MM.1S (cell line): Measurements from ENCODE around the gene ANKLE1.

Experiments used
- EZH2 ChIP-seq: fragments of 300-600 bp; sonication (generic); optimal IDR thresholded peaks from 2 replicates; pipeline ENCODE3; 2017; ENCODE audit warnings: low read depth, mild to moderate bottlenecking, antibody characterized with exemption, low read length, mixed read lengths
- EZH2phosphoT487 ChIP-seq: fragments of 300-600 bp; sonication (generic); IDR thresholded peaks from 2 replicates; pipeline ENCODE4 v1.6.1; 2018; ENCODE audit warnings: antibody characterized with exemption, low read length
- TF ChIP-seq, protein P1 (sequence below): fragments of 300-600 bp; sonication (generic); IDR thresholded peaks from 2 replicates; pipeline ENCODE4 v1.5.1; 2016; ENCODE audit warnings: antibody characterized with exemption, low read length, mixed read lengths

DNA sequence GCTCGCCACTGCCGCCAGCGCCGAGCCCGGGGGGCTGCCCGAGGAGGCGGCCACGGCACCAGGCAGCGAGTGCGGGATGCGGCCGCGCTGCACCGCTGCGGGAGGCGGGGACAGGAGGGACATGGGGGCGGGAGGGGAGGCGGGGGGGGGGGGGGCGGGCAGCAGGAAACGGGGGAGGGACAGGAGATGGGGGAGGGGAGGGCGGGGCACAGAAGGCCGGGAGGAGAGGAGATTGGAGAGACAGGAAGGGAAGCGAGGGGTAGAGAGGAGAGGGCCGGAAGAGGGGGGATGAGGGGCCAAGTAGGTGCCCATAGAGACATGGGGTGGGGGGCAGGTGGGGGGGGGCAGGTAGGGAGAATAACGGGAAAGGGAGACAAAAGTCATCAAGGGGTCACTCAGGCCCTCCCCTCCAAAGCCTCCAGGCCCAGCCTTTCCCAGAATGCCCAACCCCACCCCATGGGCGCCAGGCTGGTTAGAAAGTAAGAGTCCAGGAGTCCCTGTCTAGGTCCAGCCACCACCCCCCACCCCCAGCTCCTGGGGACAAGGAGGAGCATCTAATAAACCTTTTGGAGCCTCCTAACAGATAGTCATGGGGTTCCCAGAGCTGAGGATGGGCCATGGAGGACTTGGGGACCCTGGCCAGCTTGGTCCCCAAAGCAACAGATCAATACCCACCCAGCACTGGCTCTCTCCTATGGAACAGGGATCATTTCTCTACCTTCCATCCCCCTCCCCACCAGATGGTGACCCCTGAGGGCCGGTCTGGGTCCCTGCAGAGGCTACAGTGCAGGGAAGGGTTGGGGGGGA lies 45.5 kb upstream of the ANKLE1 start:
- TF ChIP-seq, protein P1, sequence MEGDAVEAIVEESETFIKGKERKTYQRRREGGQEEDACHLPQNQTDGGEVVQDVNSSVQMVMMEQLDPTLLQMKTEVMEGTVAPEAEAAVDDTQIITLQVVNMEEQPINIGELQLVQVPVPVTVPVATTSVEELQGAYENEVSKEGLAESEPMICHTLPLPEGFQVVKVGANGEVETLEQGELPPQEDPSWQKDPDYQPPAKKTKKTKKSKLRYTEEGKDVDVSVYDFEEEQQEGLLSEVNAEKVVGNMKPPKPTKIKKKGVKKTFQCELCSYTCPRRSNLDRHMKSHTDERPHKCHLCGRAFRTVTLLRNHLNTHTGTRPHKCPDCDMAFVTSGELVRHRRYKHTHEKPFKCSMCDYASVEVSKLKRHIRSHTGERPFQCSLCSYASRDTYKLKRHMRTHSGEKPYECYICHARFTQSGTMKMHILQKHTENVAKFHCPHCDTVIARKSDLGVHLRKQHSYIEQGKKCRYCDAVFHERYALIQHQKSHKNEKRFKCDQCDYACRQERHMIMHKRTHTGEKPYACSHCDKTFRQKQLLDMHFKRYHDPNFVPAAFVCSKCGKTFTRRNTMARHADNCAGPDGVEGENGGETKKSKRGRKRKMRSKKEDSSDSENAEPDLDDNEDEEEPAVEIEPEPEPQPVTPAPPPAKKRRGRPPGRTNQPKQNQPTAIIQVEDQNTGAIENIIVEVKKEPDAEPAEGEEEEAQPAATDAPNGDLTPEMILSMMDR = no peak
- TF ChIP-seq EZH2phosphoT487 = no peak
- TF ChIP-seq EZH2 = no peak
